Activated B cell treated with CpG ODN at 0.5 μM for 24 hours (primary cell): Measurements from ENCODE around the gene DEFB119. TPM values are rescaled to one million over a fixed set of nuclear protein-coding genes. Genes with fewer than 3 reads are reported as not detected.

ENCODE experiments used
- ATAC-seq: fragments of 200-7000 bp; cut with Tn5 transposase; one replicate; pipeline ENCODE4 v1.10.0; 2021; ENCODE audit warnings: low read depth, mild to moderate bottlenecking, moderate library complexity
- CTCF ChIA-PET: fragments of 350-600 bp; sonication (Branson Sonifier 250); formaldehyde crosslinking; loops from one replicate; lab custom pipeline; 2021; ENCODE audit warnings: antibody characterized with exemption; lab: Charles Lee
- POLR2A ChIA-PET: fragments of 350-600 bp; sonication (Branson Sonifier 250); formaldehyde crosslinking; loops from one replicate; lab custom pipeline; 2021; ENCODE audit warnings: antibody characterized with exemption; lab: Charles Lee
- DNase-seq: peaks from one replicate; pipeline ENCODE4 v3.0.0; 2022
- H3K27ac Mint-ChIP-seq: one replicate; pipeline ENCODE4 v1.8.0; 2020; ENCODE audit warnings: mixed read lengths
- H3K27me3 Mint-ChIP-seq: one replicate; pipeline ENCODE4 v1.8.0; 2021; ENCODE audit warnings: mixed read lengths
- H3K36me3 Mint-ChIP-seq: one replicate; pipeline ENCODE4 v1.8.0; 2021; ENCODE audit warnings: low read depth, mixed read lengths
- H3K4me1 Mint-ChIP-seq: one replicate; pipeline ENCODE4 v1.8.0; 2021; ENCODE audit warnings: mixed read lengths
- H3K4me3 Mint-ChIP-seq: one replicate; pipeline ENCODE4 v1.8.0; 2020; ENCODE audit warnings: mild to moderate bottlenecking, mixed read lengths
- H3K9me3 Mint-ChIP-seq: one replicate; pipeline ENCODE4 v1.8.0; 2020; ENCODE audit warnings: mixed read lengths
- intact Hi-C: fragments of 100-400 bp; cut with micrococcal nuclease; formaldehyde crosslinking; loops from one replicate; pipeline ENCODE4 v1.15.1; 2024
- total RNA-seq: library from RNA; stranded (reverse); gene quantifications from 2 replicates; pipeline ENCODE4 v1.2.3, GENCODE V29; 2022
- TF ChIP-seq, protein P1 (sequence below): fragments of 200-600 bp; IDR thresholded peaks from one replicate; pipeline ENCODE4 v1.8.0; 2022; ENCODE audit warnings: antibody characterized with exemption, mild to moderate bottlenecking

DEFB119 gene
- total RNA-seq, 1 donor from 2014 or later, result not detected

- intact Hi-C loops, result no loop called here
- POLR2A ChIA-PET, result no interaction called here
- peaks cover 4% of the 10 kb centered on the region for H3K27me3 Mint-ChIP-seq
- no peak overlapping the region for H3K4me3 Mint-ChIP-seq
- no peak for DNase-seq
- H3K36me3 Mint-ChIP-seq, result no peaks in the 10 kb centered on the region
- no peak for ATAC-seq
- H3K9me3 Mint-ChIP-seq, result no peaks in the 10 kb centered on the region
- CTCF ChIA-PET, result no interaction called here
- no peak overlapping the region for H3K27ac Mint-ChIP-seq
- TF ChIP-seq, protein P1, sequence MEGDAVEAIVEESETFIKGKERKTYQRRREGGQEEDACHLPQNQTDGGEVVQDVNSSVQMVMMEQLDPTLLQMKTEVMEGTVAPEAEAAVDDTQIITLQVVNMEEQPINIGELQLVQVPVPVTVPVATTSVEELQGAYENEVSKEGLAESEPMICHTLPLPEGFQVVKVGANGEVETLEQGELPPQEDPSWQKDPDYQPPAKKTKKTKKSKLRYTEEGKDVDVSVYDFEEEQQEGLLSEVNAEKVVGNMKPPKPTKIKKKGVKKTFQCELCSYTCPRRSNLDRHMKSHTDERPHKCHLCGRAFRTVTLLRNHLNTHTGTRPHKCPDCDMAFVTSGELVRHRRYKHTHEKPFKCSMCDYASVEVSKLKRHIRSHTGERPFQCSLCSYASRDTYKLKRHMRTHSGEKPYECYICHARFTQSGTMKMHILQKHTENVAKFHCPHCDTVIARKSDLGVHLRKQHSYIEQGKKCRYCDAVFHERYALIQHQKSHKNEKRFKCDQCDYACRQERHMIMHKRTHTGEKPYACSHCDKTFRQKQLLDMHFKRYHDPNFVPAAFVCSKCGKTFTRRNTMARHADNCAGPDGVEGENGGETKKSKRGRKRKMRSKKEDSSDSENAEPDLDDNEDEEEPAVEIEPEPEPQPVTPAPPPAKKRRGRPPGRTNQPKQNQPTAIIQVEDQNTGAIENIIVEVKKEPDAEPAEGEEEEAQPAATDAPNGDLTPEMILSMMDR, result no peak
- H3K4me1 Mint-ChIP-seq, result no peaks in the 10 kb centered on the region
These were observed 34.4 kb downstream of the DEFB119 start for GRCh38 chr20:31355981-31356380.

GRCh38 chr20:31341470-31341869 is 48.9 kb downstream of the DEFB119 start:
- Mint-ChIP-seq H3K9me3 (peaks cover 3% of the 10 kb centered on the region), H3K4me3 (no peak overlapping the region), H3K27me3 (no peaks in the 10 kb centered on the region), H3K36me3 (no peaks in the 10 kb centered on the region), H3K4me1 (no peaks in the 10 kb centered on the region), H3K27ac (no peak overlapping the region)
- DNase-seq (no peak), ATAC-seq (no peak)
- ChIA-PET CTCF (no interaction called here), POLR2A (no interaction called here)
- TF ChIP-seq, protein P1, result no peak
- intact Hi-C loops, result no loop called here

DNA sequence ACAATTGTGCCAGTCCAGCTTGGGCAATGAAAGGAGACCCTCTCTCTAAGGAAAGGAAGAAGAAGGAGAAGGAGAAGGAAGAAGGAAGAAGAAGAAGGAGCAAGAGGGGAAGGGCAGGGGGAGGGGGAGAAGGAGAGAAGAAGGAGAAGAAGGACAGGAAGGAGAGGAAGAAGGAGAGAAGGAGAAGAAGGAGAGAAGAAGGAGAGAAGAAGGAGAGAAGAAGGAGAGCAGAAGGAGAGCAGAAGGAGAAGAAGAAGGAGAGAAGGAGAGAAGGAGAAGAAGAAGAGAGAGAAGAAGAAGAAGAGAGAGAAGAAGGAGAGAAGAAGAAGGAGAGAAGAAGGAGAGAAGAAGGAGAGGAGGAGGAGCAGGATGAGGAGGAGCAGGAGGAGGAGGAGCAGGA is 59.5 kb downstream of the DEFB119 start:
- Mint-ChIP-seq H3K4me1 (no peaks in the 10 kb centered on the region), H3K4me3 (no peak overlapping the region), H3K27me3 (no peaks in the 10 kb centered on the region), H3K27ac (no peak overlapping the region), H3K36me3 (no peaks in the 10 kb centered on the region), H3K9me3 (peaks cover 12% of the 10 kb centered on the region)
- no peak for DNase-seq
- TF ChIP-seq, protein P1, result no peak
- intact Hi-C loops, result no loop called here
- ChIA-PET CTCF (no interaction called here), POLR2A (no interaction called here)
- no peak for ATAC-seq

Other genes with a start within 250 kb of the DEFB119 start
- gene DEFB115, start 132.9 kb downstream of the DEFB119 start, total RNA-seq, result not detected in 2 replicates
- gene DEFB116, start 82.0 kb downstream of the DEFB119 start, total RNA-seq, result not detected in 2 replicates
- gene DEFB118, start 22.0 kb downstream of the DEFB119 start, total RNA-seq, result not detected in 2 replicates
- not detected in 2 replicates for gene DEFB121, start 15.6 kb upstream of the DEFB119 start, total RNA-seq
- gene DEFB123, start 50.0 kb upstream of the DEFB119 start, total RNA-seq, result not detected in 2 replicates
- gene DEFB124, start 84.5 kb upstream of the DEFB119 start, total RNA-seq, result not detected in 2 replicates
- gene REM1, start 84.7 kb upstream of the DEFB119 start, total RNA-seq, result not detected in 2 replicates
- 77.5 and 90.9 TPM in 2 replicates for gene HM13, start 123.9 kb upstream of the DEFB119 start, total RNA-seq
- 0.20 and 0.60 TPM in 2 replicates for gene ID1, start 214.7 kb upstream of the DEFB119 start, total RNA-seq
- gene COX4I2, start 247.3 kb upstream of the DEFB119 start, total RNA-seq, result not detected in 2 replicates